ENCODE measurements around the gene USF2.

USF2 gene

GRCh38 chr19:35265900-35266519, 2.8 kb upstream of the USF2 start:
- DNase-seq (ENCODE audit: low read depth), result no peak

GRCh38 chr19:35266520-35267352, 2.0 kb upstream of the USF2 start:
- DNase-seq (ENCODE audit: low read depth), result no peak

DNA sequence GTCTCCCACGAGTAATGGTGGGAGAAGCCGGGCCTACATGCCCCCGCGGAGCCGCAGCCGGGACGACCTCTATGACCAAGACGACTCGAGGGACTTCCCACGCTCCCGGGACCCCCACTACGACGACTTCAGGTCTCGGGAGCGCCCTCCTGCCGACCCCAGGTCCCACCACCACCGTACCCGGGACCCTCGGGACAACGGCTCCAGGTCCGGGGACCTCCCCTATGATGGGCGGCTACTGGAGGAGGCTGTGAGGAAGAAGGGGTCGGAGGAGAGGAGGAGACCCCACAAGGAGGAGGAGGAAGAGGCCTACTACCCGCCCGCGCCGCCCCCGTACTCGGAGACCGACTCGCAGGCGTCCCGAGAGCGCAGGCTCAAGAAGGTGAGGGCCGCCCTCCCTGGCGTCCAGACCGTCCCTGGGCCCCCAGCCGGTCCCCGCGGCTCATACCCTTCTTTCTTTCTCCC, 1.4 kb upstream of the USF2 start:
- no peak for DNase-seq (ENCODE audit: low read depth)

DNA sequence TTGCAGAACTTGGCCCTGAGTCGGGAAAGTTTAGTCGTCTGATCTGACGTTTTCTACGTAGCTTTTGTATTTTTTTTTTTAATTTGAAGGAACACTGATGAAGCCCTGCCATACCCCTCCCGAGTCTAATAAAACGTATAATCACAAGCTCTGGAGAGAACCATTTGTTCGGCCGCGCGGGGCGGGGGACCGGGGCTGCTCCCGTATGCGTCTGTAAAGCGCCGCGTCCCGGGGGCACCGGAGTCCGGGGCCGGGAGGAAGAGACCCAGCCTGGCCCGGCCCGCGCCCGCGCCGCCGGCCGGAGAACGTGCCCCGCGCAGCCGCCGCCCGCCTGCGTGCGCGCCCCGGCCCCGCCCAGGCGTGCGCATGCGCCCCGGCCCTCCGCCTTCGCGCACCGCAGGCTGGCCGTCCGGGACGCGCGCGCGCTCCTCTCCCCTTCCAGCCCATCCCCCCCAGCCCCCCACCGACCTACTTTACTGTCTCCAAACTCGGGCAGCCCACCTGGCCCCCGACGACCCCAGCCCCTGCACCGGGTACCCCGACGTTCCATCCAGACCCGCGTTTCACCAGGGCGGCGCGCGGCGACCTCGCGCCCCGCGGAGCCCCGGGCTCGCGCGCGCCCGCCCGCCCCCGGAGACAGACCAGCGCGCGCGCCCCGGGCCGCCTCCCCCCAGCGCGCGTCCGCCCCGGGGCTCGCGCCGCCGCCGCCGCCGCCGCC, 785 bp upstream of the USF2 start:
- peak; percentile 47 for DNase-seq (ENCODE audit: low read depth)

- peak; percentile 44 for DNase-seq (ENCODE audit: low read depth)
Observed at GRCh38 chr19:35269438-35270117, 816 bp downstream of the USF2 start.

GRCh38 chr19:35270381-35270811, 1.6 kb downstream of the USF2 start:
- DNase-seq (ENCODE audit: low read depth), result no peak

GRCh38 chr19:35271546-35271945, 2.8 kb downstream of the USF2 start:
- DNase-seq (ENCODE audit: low read depth), result no peak

- DNase-seq (ENCODE audit: low read depth), result no peak
Observed at GRCh38 chr19:35272122-35272719, 3.5 kb downstream of the USF2 start.

- no peak for DNase-seq (ENCODE audit: low read depth)
Observed at GRCh38 chr19:35272954-35273649, 4.3 kb downstream of the USF2 start.

- DNase-seq (ENCODE audit: low read depth), result no peak
Observed at GRCh38 chr19:35273686-35274259, 5.0 kb downstream of the USF2 start.

GRCh38 chr19:35274323-35274722, 5.6 kb downstream of the USF2 start:
- DNase-seq (ENCODE audit: low read depth), result no peak

DNA sequence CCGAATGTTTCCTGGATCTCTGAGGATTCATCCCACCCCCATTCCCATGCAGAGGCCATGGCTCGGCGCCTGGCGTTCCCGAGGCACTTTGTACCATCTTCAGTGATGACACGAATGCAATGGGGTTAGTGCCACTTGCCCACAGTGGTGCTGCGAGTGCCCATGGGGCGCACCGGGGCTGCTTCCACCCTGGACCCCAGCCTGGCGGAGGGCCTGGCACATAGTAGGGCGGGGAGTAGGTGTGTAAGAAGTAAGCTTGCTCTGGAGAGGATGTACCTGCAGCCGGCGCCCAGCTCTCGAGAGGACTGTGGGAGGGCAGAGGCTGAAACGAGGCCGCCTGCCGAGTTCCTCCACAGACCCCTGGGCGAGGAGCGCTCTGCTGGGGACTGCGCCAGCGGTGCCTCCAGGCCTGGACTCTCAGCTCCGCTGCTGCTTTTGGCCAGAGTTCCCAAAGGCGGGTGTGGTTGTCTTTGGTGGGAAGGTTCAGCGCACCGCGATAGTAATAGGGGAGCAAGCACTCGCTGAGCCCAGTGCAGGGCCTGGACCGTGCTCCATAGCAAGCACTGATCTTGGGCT, 8.0 kb downstream of the USF2 start:
- DNase-seq (ENCODE audit: low read depth), result no peak

GRCh38 chr19:35278578-35279284, 10.0 kb downstream of the USF2 start:
- DNase-seq (ENCODE audit: low read depth), result no peak

DNA sequence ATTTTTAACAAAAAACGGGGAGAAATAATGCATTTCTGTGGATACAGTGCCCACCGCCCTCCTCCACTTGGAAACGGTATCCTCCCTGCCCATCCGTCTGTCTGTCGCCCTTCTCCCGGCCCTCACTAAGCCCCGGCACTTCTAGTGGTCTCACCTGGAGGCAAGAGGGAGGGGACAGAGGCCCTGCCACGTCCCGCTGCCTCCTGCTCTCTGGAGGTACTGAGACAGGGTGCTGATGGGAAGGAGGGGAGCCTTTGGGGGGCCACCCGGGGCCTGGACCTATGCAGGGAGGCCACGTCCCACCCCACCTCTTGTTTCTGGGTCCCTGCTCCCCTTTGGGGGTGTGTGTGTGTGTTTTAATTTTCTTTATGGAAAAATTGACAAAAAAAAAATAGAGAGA, 10.6 kb downstream of the USF2 start:
- no peak for DNase-seq (ENCODE audit: low read depth)

DNA sequence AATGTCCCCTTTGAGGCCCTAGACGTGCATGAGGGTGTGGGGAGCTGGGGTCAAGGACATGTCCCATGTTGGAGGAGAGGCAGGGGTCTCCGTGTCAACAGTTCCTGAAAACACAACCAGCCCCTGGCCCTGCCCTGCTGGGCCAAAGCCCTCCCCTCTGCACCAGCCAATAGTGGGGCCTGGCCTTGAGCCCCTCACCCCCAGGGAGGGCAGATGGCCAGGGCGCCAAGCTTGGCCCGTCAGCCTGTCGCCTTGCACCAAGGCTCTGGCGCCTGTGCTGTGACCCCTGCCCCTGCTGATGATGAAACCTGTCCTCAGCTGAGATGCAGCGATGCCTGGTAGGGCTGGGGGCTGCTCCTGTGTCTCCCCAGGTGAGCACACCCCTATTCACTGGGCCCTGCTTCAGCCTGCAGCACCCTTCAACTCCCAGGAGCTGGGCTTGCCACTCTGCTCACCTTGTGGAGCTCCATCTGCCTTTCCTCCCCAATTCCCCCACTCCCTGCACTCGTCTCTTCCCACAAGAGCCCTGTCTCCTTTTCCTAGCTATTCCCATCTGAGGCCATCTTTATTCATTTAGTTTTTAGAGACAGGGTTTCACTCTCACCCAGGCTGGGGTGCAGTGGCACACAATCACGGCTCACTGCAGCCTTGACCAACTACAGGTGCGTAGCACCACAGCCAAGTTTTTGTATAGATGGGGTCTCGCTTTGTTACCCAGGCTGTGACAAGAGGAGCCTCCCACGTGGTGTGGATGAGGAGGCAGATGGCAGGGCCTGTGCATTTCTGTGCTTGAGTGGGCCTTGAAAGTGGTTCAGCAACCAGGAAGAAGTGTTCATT, 11.4 kb downstream of the USF2 start:
- no peak for DNase-seq (ENCODE audit: low read depth)

- no peak for DNase-seq (ENCODE audit: low read depth)
Observed at GRCh38 chr19:35281303-35281702, 12.5 kb downstream of the USF2 start.

GRCh38 chr19:35284153-35285094, 15.7 kb downstream of the USF2 start:
- DNase-seq (ENCODE audit: low read depth), result no peak

DNA sequence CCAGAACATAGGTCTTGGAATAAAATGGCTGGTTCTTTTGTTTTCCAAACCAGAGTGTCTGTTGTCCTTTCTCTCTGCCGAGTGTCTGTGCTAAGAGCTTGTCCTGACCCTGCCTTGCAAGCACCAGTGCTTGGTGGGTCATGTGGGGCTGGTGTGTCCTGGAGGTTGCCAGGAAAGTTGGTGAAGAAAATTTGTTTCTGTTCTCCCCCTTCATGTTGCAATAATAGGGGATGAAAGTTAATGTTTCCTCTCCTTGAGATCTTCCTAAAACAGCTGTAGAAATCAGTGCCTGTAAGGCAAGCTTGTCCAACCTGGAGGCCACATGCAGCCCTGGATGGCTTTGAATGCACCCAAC, 16.3 kb downstream of the USF2 start:
- DNase-seq (ENCODE audit: low read depth), result no peak
